Right lobe of liver (tissue), 6 donors: Measurements from ENCODE around the gene FAM20B. TPM values are rescaled to one million over a fixed set of nuclear protein-coding genes. Genes with fewer than 3 reads are reported as not detected.

Experiments used
- ATAC-seq, 4 donors: fragments of 200-7000 bp; cut with Tn5 transposase; one replicate each; pipeline ENCODE4 v1.9.1; 2020; ENCODE audit warnings: mild to moderate bottlenecking in 4 of 4, moderate library complexity in 4 of 4
- DNase-seq, 3 donors: peaks; one replicate each; pipeline ENCODE4 v3.0.0-alpha.2; 2020
- H3K27ac ChIP-seq, 3 donors: fragments of 200-600 bp; one replicate each; pipeline ENCODE4 v1.8.0; 2022
- H3K27me3 ChIP-seq, 2 donors: fragments of 200-600 bp; one replicate each; pipeline ENCODE4 v1.8.0; 2022
- H3K36me3 ChIP-seq, 4 donors: fragments of 200-600 bp; sonication (generic) in 1 of 4; one replicate each; pipeline versions ENCODE4 v1.5.1 to v1.8.0; 2017 to 2022; ENCODE audit warnings: control low read depth in 1 of 4
- H3K4me1 ChIP-seq, 4 donors: fragments of 200-600 bp; sonication (generic) in 1 of 4; one replicate each; pipeline versions ENCODE4 v1.5.1 to v1.8.0; 2017 to 2022; ENCODE audit warnings: control low read depth in 1 of 4
- H3K4me3 ChIP-seq, 3 donors: fragments of 200-600 bp; one replicate each; pipeline ENCODE4 v1.8.0; 2022
- H3K9me3 ChIP-seq, 4 donors: fragments of 200-600 bp; sonication (generic) in 1 of 4; one replicate each; pipeline versions ENCODE4 v1.5.1 to v1.8.0; 2017 to 2022; ENCODE audit warnings: control low read depth in 1 of 4
- POLR2A ChIP-seq: fragments of 450-650 bp; IDR thresholded peaks from one replicate; pipeline ENCODE4 v1.6.1; 2017; ENCODE audit warnings: antibody characterized with exemption, mild to moderate bottlenecking
- whole genome bisulfite sequencing: methylation state at CpG from one replicate; pipeline ENCODE4 v1.1.6; 2018; ENCODE audit warnings: low coverage, low lambda C conversion rate; ENCODE audit not compliant: insufficient coverage; ENCODE audit errors: missing lambda C conversion rate; 5-methylcytosine and 5-hydroxymethylcytosine counted together
- intact Hi-C, 2 donors: fragments of 100-400 bp; cut with DNase I; formaldehyde crosslinking; loops; one replicate each; pipeline versions ENCODE4 v1.11.2 to v1.14.1; 2022
- total RNA-seq, 6 experiments: library from RNA; depleted of rRNA in 2 of 6; stranded (reverse); fragments of >200 nt in 2 of 6; fragmentation: NEBNext Ultra II Directional in 3 of 6; extraction: Animal tissue kit (Norgen Biotek cat#: 25700) in 3 of 6; gene quantifications; one replicate each; pipeline versions ENCODE4 v1.1.0 to v1.2.4, GENCODE V29; 2016 to 2023
- TF ChIP-seq, protein P1 (sequence below), 4 donors: fragments of 200-600 bp in 3 of 4; fragments of 450-650 bp in 1 of 4; IDR thresholded peaks; one replicate each; pipeline versions ENCODE4 v1.5.1 to v1.8.0; 2016 to 2022; ENCODE audit warnings: antibody characterized with exemption in 4 of 4, mild to moderate bottlenecking in 2 of 4
- donor health status: DM: no; HTN: yes; CAD: no.
- donor health status: DM: no; HTN: no; CAD: no.
- donor health status: DM: no; HTN: no; CAD: no.
- donor health status: DM: no; HTN: yes; CAD: no.
- donor health status: DM: no; HTN: yes; CAD: no.

FAM20B gene
- total RNA-seq, 6 experiments from 2014 or later, result 14.7 to 19.6 (median 17.1) TPM

DNA sequence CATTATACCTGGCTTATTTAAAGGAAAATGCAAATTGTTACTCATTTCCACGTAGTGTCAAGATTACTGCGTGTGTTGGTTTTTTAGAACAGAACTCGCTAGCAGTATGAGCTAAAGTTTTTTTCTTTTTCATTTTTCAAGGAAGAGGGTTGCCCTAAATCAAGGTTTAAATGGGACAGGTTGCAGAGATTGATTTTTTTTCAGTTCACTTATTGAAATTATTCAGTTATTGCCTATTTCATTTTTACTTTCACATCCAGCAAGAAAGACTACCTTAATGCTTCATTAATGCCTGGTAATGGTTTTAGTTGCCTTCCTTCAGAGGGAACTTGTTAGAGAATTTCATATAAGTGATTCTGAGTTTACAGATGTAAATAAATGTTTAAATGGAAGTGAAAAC, 5.6 kb downstream of the FAM20B start:
- ATAC-seq (no peak), DNase-seq (no peak)
- 89% methylated on average over 3 of the region's 3 CpGs for WGBS
- peaks cover 0 to 33% (median 9%) of the 10 kb centered on the region in 4 donors for H3K4me1 ChIP-seq
- H3K4me3 ChIP-seq, result no peak overlapping the region
- H3K27me3 ChIP-seq, result no peaks in the 10 kb centered on the region
- no peaks in the 10 kb centered on the region for H3K36me3 ChIP-seq
- intact Hi-C loops, result no loop called here
- TF ChIP-seq POLR2A, result no peak
- TF ChIP-seq, protein P1, sequence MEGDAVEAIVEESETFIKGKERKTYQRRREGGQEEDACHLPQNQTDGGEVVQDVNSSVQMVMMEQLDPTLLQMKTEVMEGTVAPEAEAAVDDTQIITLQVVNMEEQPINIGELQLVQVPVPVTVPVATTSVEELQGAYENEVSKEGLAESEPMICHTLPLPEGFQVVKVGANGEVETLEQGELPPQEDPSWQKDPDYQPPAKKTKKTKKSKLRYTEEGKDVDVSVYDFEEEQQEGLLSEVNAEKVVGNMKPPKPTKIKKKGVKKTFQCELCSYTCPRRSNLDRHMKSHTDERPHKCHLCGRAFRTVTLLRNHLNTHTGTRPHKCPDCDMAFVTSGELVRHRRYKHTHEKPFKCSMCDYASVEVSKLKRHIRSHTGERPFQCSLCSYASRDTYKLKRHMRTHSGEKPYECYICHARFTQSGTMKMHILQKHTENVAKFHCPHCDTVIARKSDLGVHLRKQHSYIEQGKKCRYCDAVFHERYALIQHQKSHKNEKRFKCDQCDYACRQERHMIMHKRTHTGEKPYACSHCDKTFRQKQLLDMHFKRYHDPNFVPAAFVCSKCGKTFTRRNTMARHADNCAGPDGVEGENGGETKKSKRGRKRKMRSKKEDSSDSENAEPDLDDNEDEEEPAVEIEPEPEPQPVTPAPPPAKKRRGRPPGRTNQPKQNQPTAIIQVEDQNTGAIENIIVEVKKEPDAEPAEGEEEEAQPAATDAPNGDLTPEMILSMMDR (IDR thresholded peaks at IDR 0.05), result no peak
- no peak overlapping the region for H3K27ac ChIP-seq
- H3K9me3 ChIP-seq, result no peaks in the 10 kb centered on the region

DNA sequence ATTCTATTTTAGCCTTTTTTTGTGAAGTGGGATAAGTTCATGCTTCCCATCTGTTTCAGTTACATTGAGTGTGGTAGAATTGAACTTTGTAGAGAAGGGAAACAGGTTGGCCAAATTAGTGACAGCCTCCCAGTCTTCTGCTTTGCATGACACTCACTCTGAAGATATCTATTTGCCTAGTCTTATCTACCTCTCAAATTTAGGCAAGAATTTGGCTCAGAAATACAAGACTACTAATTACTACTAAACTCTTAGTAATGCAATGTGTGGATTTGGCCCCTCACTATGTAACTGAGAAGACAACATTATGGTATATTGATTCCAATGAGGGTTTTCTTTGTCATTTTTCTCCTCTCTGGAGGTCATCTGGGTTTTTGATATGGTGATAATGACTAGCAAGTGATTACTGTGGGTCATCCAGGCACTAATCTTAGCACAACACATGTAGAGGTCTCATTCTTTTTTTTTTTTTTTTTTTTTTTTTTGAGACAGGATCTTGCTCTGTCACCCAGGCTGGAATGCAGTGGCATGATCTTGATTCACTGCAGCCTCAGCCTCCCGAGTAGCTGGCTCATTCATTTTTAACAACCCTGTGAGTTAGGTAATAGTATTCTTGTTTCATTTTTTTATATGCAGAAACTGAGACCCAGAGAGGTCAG, 6.3 kb downstream of the FAM20B start:
- ATAC-seq (no peak), DNase-seq (no peak)
- Histone ChIP-seq H3K4me3 (no peak overlapping the region), H3K9me3 (no peaks in the 10 kb centered on the region), H3K27ac (no peak overlapping the region), H3K4me1 (peaks cover 0 to 31% (median 9%) of the 10 kb centered on the region in 4 donors), H3K36me3 (no peaks in the 10 kb centered on the region), H3K27me3 (no peaks in the 10 kb centered on the region)
- TF ChIP-seq, protein P1 (IDR thresholded peaks at IDR 0.05), result no peak
- no peak for TF ChIP-seq POLR2A
- intact Hi-C loops, result no loop called here
- WGBS, result 29% methylated on average over 1 of the region's 1 CpG

DNA sequence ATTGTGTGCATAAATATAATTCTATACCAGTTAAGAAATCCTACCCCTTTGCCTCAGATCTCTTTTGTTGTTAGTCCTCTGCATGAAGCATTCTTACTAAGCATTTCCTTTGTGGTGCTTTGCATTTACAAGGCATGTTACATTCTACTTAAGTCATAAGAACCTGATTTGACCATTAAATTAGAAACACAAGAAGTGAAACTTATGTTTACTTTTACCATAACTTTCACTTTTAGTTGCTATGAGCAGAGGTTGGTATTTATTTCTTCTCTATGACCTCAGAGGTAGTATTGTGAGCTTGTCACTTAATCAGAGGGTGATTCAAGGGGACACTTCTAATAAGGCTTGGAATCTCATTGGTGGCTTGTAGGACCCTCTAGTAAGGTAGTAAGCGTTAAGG, 9.0 kb downstream of the FAM20B start:
- no peak overlapping the region for H3K4me3 ChIP-seq
- TF ChIP-seq, protein P1 (IDR thresholded peaks at IDR 0.05), result no peak
- TF ChIP-seq POLR2A, result no peak
- no peak overlapping the region for H3K27ac ChIP-seq
- no peaks in the 10 kb centered on the region for H3K36me3 ChIP-seq
- no peaks in the 10 kb centered on the region for H3K9me3 ChIP-seq
- peaks cover 0 to 8% (median 1%) of the 10 kb centered on the region in 4 donors for H3K4me1 ChIP-seq
- WGBS, result 86% methylated on average over 1 of the region's 1 CpG
- DNase-seq (no peak), ATAC-seq (peak in 2 of 4 donors; percentile 35 to 39)
- intact Hi-C loops, result no loop called here
- H3K27me3 ChIP-seq, result no peaks in the 10 kb centered on the region

DNA sequence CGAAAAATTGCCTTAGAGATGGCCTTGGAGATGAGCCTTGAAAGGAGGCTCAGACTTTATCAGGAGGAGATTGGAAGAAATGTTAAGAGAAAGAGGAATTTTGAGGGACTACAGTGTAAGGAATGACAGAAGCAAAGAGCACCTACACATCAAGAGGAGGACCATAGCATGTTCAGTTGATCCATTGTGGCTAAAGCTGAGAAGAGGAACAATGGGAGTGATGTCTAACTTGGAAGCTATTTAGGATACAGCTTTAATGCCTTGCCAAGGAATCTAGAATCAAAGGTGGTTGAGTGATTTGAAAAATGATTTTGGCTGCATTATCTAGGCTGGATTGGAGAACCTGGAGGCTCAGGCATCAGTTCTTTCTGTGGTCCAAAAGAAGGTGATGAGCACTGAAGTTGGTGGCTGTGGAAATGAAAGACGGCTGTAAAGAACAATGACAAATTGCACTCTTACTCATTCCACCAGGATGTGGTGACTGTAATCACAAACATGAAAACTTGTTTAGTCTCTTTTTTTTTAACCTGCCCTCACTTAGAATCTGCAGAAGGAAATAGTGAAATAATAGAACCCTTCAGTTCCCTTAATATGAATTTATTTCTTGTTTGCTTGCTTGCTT, 11.3 kb downstream of the FAM20B start:
- TF ChIP-seq POLR2A, result no peak
- TF ChIP-seq, protein P1 (IDR thresholded peaks at IDR 0.05), result no peak
- intact Hi-C loops, result no loop called here
- DNase-seq, result no peak
- ATAC-seq, result no peak
- 70% methylated on average over 2 of the region's 2 CpGs for WGBS
- H3K36me3 ChIP-seq, result no peaks in the 10 kb centered on the region
- H3K4me3 ChIP-seq, result no peak overlapping the region
- H3K27me3 ChIP-seq, result no peaks in the 10 kb centered on the region
- H3K27ac ChIP-seq, result no peak overlapping the region
- peaks cover 0 to 1% (median 0%) of the 10 kb centered on the region in 4 donors for H3K4me1 ChIP-seq
- no peaks in the 10 kb centered on the region for H3K9me3 ChIP-seq
